Nephron (organoid): ENCODE measurements around the gene ZCCHC7.
"Not testable (repeated sequence)": the region's sequence is repeated elsewhere in the genome, so short reads cannot be mapped to it uniquely, and the experiment has no call there.

ENCODE experiments used
- H3K27ac Mint-ChIP-seq, 3 experiments: 2 replicates each; pipeline ENCODE4 v1.8.0; 2020; ENCODE audit warnings: mixed read lengths in 3 of 3, mild to moderate bottlenecking in 2 of 3, moderate library complexity in 1 of 3
- H3K27me3 Mint-ChIP-seq: 2 replicates; pipeline ENCODE4 v1.8.0; 2021; ENCODE audit warnings: low read depth, mild to moderate bottlenecking, moderate library complexity, mixed read lengths
- H3K36me3 Mint-ChIP-seq: 2 replicates; pipeline ENCODE4 v1.8.0; 2020; ENCODE audit warnings: low read depth, mixed read lengths
- H3K4me1 Mint-ChIP-seq: 2 replicates; pipeline ENCODE4 v1.8.0; 2020; ENCODE audit warnings: mixed read lengths
- H3K4me3 Mint-ChIP-seq, 3 experiments: 2 replicates each; pipeline ENCODE4 v1.8.0; 2020; ENCODE audit warnings: mild to moderate bottlenecking in 3 of 3, mixed read lengths in 3 of 3, moderate library complexity in 2 of 3
- H3K9me3 Mint-ChIP-seq: 2 replicates; pipeline ENCODE4 v1.8.0; 2020; ENCODE audit warnings: mixed read lengths
- CTCF ChIP-seq, 3 experiments: fragments of 200-600 bp; sonication (generic); IDR thresholded peaks; one replicate each; pipeline ENCODE4 v1.5.0; 2021; ENCODE audit warnings: antibody characterized with exemption in 3 of 3; ENCODE audit not compliant: unreplicated experiment in 3 of 3

The ZCCHC7 gene

GRCh38 chr9:37290366-37290939 is 170.1 kb downstream of the ZCCHC7 start:
- Mint-ChIP-seq H3K4me3 (no peak overlapping the region), H3K9me3 (no peaks in the 10 kb centered on the region), H3K36me3 (peaks cover 10% of the 10 kb centered on the region), H3K27me3 (no peaks in the 10 kb centered on the region), H3K27ac (no peak overlapping the region), H3K4me1 (no peaks in the 10 kb centered on the region)
- TF ChIP-seq CTCF (IDR thresholded peaks at IDR 0.05; ENCODE audit: unreplicated experiment in 3 of 3): no peak

GRCh38 chr9:37290940-37291485 is 170.6 kb downstream of the ZCCHC7 start:
- H3K36me3 Mint-ChIP-seq: peaks cover 10% of the 10 kb centered on the region
- no peak overlapping the region for H3K27ac Mint-ChIP-seq
- no peaks in the 10 kb centered on the region for H3K9me3 Mint-ChIP-seq
- H3K4me1 Mint-ChIP-seq: no peaks in the 10 kb centered on the region
- TF ChIP-seq CTCF (IDR thresholded peaks at IDR 0.05; ENCODE audit: unreplicated experiment in 3 of 3): no peak
- H3K4me3 Mint-ChIP-seq: no peak overlapping the region
- H3K27me3 Mint-ChIP-seq: no peaks in the 10 kb centered on the region

- not testable (repeated sequence) for H3K27ac Mint-ChIP-seq, H3K4me1 Mint-ChIP-seq, H3K4me3 Mint-ChIP-seq, H3K27me3 Mint-ChIP-seq, H3K9me3 Mint-ChIP-seq
- H3K36me3 Mint-ChIP-seq: peaks cover 10% of the 10 kb centered on the region
Observed at GRCh38 chr9:37291612-37292238, 171.4 kb downstream of the ZCCHC7 start.

- Mint-ChIP-seq H3K4me3 (no peak overlapping the region), H3K4me1 (no peaks in the 10 kb centered on the region), H3K9me3 (no peaks in the 10 kb centered on the region), H3K36me3 (peaks cover 10% of the 10 kb centered on the region), H3K27ac (no peak overlapping the region), H3K27me3 (no peaks in the 10 kb centered on the region)
- no peak for TF ChIP-seq CTCF (IDR thresholded peaks at IDR 0.05; ENCODE audit: unreplicated experiment in 3 of 3)
Observed at GRCh38 chr9:37292896-37293295, 172.5 kb downstream of the ZCCHC7 start.

- no peaks in the 10 kb centered on the region for H3K4me1 Mint-ChIP-seq
- no peak overlapping the region for H3K27ac Mint-ChIP-seq
- peaks cover 5% of the 10 kb centered on the region for H3K36me3 Mint-ChIP-seq
- H3K9me3 Mint-ChIP-seq: no peaks in the 10 kb centered on the region
- H3K27me3 Mint-ChIP-seq: no peaks in the 10 kb centered on the region
- H3K4me3 Mint-ChIP-seq: no peak overlapping the region
- no peak for TF ChIP-seq CTCF (IDR thresholded peaks at IDR 0.05; ENCODE audit: unreplicated experiment in 3 of 3)
Observed at GRCh38 chr9:37293664-37294524, 173.5 kb downstream of the ZCCHC7 start.

- Mint-ChIP-seq H3K4me3 (no peak overlapping the region), H3K27ac (no peak overlapping the region), H3K36me3 (no peaks in the 10 kb centered on the region), H3K9me3 (no peaks in the 10 kb centered on the region), H3K4me1 (no peaks in the 10 kb centered on the region), H3K27me3 (no peaks in the 10 kb centered on the region)
- no peak for TF ChIP-seq CTCF (IDR thresholded peaks at IDR 0.05; ENCODE audit: unreplicated experiment in 3 of 3)
Observed at GRCh38 chr9:37295178-37295577, 174.8 kb downstream of the ZCCHC7 start.
